GM18507 (cell line): ENCODE measurements around the gene MROH8.
"Not testable (repeated sequence)": the region's sequence is repeated elsewhere in the genome, so short reads cannot be mapped to it uniquely, and the experiment has no call there.

Source experiments
- DNase-seq: peaks from one replicate; pipeline ENCODE4 v3.0.0; 2011; ENCODE audit warnings: low read depth; ENCODE audit not compliant: insufficient read length; ENCODE audit errors: extremely low spot score
- FAIRE-seq: peaks from 2 replicates; lab custom pipeline; 2011; peaks lifted over from hg19 to GRCh38; lab: Jason Lieb, UNC

The MROH8 gene

DNA sequence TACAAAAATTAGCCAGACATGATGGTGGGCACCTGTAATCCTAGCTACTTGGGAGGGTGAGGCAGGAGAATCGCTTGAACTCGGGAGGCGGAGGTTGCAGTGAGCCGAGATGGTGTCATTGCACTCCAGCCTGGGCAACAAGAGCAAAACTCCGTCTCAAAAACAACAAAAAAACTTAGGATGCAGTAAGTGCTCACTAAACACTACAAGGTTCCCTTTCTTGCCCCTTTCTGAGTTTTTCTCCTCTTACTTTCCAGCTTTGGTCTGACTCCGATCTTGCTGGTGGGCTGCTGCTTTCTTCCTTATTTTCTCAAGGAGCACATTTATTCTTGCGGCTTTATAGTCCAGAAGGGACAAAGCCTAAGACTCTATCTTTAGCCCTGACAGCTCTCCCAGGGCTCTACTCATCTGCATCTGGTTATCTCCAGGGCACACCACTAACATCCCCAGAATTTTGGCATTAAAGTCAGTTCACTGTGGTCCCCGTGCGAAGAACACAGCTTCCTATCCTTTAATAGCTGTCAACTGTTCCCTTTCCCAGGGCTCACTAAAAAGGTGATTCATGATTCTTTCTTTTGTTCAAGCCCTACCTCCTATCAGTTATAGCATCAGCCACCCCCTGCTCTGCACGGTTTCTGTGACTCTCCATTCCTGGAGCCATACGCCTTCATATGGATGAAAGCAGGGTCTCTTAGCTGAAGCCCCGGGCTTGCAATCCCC, 17.4 kb downstream of the MROH8 start:
- no peak for DNase-seq
- FAIRE-seq = no peak

DNA sequence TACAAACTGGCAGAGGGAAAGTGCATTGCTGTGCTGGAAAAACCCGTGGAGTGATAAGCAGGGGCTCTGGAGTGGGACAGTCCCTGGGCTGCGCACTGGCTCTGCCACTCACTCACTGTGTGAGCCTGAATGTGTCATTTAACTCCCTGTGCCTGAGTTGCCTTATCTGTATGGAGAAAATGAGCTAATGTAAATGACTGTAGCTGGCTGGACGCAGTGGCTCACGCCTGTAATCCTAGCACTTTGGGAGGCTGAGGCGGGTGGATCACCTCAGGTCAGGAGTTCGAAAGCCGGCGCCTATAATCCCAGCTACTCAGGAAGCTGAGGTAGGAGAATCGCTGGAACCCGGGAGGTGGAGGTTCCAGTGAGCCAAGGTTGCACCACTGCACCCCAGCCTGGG, 18.7 kb downstream of the MROH8 start:
- FAIRE-seq (no peak), DNase-seq (no peak)

DNA sequence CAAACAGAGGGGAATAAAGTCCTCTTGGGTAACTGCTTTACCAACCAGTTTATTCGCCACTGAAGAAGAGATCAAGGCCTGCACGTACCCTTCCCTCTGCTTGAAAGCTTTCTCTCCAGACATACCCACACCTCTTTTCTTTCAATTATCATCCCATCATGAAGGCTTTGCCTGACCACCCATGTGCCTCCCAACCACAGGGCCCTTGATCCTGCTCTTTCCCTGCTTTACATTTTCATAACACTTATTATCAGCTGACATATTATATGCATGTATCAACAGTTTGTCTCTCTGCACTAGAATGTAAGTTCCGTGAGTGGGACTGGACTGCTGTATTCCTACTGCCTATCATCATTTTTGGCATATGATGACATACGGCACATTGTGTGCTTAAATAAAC, 21.1 kb downstream of the MROH8 start:
- FAIRE-seq = no peak
- DNase-seq = no peak

DNA sequence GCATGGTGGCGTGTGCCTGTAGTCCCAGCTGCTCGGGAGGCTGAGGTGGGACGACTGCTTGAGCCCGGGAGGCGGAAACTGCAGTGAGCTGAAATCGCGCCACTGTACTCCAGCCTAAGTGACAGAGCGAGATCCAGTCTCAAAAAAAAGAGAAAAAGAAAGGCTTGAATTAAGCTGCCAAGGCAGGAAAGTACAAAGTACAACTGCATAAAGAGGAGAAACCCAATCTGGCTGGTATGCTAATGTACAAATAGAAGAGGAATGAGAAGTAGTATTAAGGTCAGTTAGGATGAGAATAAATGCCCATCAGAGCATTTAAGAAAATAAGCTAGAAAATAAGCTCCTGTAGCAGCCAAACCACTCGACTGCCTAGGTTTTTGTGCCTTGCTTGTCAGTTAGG, 23.4 kb downstream of the MROH8 start:
- DNase-seq (no peak), FAIRE-seq (no peak)

DNA sequence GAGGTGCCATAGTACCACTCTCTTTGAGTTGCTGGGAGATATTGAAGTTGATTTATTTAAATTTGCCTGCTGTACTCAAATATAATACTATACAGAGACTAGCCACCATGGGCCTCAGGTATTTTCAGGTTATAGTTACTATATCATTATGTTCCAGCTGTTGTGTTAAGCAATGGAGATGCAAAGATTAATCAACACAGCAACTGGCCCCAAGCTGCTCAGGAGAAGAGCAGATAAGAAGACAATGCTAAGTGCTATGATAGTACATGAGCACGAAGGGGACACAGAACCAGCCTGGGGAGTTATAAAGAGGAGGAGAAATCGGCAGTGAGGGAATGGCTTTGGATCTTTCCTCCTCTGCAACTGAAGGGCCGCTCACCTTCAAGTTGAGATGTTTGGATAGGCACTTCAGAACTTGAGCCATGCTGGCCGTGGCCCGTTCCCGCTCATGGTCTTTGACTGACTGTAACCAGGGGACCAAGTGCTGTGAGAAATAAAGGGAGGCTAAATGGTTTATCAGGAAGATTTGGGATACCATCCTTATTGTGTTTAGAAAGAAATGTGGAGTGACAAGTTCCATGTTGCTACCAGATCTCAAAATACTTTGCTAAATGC, 24.6 kb downstream of the MROH8 start:
- FAIRE-seq (no peak), DNase-seq (no peak)

DNA sequence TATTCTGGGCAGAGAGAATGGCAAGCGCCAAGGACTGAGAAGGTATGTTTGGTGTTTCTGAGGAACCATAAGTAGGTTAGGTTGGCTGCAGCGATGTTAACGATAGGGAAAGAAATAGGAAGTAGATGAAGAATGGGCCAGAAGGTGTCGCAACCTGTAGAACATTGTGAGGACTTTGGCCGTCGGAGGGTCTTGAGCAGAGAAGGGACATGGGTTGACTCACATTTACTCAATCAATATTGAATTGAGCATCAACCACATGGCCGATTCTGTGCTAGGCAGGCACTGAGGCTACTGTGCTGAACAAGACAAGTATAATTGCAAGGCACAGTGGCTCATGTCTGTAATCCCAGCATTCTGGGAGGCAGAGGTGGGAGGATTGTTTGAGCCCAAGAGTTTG, 27.1 kb downstream of the MROH8 start:
- FAIRE-seq = no peak
- no peak for DNase-seq

DNA sequence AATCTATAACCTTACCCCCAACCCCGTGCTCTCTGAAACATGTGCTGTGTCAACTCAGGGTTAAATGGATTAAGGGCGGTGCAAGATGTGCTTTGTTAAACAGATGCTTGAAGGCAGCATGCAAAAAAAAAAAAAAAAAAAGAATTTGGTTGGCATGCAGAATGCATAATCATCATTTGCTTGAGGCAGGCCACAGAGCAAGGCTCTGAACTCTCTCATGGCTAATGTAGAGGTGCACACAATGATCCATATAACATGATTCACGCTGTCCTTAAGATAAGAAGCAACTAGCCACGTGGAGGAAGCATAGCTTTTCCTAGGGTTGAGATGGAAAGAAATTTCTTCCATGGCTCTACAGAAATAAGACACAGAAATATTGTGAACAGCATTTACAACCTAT, 27.8 kb downstream of the MROH8 start:
- no peak for FAIRE-seq

DNA sequence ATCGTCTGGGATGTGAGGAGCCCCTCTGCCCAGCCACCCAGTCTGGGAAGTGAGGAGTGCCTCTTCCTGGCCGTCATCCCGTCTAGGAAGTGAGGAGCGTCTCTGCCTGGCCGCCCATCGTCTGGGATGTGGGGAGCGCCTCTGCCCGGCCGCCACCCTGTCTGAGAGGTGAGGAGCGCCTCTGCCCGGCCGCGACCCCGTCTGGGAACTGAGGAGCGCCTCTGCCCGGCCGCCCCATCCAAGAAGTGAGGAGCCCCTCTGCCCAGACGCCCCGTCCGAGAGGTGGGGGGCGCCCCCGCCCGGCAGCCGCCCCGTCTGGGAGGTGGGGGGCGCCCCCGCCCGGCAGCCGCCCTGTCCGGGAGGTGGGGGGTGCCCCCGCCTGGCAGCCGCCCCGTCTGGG, 28.5 kb downstream of the MROH8 start:
- not testable (repeated sequence) for FAIRE-seq, DNase-seq

More for the DNA sequence above, 27.8 kb downstream of the MROH8 start:
- no peak for DNase-seq

DNA sequence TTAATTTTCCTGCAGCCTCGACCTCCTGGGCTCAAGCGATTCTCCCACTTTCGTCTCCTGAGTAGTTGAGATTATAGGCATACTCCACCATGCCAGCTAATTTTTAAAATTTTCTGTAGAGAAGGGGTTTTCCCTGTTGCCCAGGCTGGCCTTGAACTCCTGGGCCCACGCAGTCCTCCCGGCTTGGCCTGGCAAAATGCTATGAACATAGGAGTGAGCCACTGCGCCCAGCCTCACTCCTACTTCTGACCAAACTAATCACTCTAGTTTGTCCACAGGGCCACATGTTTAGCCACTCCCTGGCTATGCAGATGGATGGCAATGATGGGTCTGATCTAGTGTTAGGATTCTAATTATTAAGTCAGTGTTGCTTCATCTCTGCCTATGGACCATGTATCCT, 32.1 kb downstream of the MROH8 start:
- DNase-seq = no peak
- FAIRE-seq = no peak

DNA sequence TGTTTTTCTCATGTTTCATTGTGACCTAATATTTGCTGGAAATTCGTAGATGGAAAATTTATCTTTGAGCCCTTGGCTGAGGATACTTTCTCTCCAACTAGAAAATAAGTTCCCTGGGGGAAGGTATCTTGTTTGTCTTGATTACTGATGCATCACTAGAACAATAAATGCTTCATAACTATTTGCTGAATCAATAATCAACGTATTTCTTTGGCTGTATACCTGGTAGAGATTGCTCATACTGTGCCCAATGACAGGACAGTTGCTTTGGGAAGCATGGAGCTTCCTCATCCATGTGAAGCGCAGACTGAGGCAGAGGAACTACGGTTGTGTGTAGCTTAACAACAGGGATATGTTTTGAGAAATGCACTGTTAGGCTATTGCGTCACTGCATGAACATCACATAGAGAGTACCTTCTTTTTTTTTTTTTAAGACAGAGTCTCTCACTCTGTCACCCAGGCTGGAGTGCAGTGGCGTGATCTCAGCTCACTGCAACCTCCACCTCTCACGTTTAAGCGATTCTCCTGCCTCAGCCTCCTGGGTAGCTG, 34.4 kb downstream of the MROH8 start:
- DNase-seq (no peak), FAIRE-seq (no peak)

DNA sequence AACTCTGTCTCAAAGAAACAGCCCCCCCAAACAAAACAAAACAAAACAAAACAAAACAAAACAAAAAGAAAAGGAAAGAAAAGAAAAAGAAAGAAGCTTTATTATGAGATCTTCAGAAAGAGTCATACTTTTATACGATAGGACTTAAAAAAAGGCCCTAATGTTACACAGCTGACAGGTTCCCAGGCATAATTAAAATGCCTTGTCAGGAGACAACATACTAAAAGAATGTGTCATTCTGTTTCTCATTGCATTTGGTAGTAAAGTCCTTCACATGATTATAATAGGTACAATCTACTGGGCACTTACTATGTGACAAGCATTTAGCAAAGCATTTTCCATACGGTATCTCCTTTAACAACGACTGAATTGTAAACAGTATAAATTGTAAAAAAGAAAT, 36.6 kb downstream of the MROH8 start:
- FAIRE-seq = no peak
- no peak for DNase-seq

DNA sequence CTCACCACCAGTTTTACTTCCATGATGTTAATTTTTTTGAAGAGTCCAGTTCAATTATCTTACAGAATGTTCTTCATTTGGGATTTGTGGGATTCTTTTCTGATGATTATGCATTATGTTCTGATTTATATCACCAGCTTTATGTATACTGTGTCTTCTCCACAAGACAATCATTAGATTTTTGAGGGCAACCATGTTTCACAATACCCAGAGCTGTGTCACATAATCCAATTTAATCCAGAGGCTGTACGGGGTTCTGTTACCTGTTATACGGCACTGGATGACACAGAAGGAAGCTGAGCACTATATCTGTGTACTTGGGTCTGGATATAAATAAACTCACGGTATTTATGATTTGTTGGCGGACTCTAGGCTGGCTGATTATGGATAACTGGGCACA, 41.8 kb downstream of the MROH8 start:
- FAIRE-seq = no peak
- DNase-seq = no peak

DNA sequence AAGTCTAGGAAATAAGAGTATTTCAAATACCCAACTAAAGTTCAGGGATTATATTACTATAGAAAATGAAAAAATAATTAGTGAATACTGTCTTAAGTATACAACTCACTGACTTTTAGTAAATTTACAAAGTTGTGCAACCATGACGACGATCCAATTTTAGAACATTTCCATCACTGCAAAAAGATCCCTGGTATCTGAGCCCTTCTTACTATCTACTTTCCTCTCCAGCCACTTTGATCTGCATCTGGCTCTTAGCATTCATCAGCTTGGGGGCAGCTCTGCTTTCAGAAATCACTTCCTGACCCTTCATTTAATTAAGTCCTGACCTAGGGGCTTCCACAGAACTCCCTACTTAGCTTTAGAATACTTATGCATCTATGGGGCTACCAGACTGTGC, 45.4 kb downstream of the MROH8 start:
- FAIRE-seq = no peak

DNA sequence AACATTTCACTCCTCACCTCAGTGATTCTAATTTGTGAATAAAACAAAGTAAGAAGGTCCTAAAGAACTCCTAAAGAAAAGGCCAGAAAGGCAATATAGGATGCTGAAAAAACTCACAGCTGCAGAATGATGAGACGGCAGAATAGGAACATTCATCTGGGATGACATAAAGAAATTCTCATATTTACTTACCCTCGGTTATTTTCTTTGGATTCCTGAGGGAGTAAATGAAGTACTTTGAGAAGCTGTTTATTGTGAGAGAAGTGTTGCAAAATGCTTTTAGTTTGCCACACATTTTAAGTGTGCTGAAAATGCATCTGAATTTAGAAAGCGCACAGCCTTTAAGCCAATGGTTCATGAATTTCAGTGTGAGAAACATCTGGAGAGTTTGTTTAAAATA, 47.9 kb downstream of the MROH8 start:
- no peak for FAIRE-seq
- no peak for DNase-seq

More for the DNA sequence above, 45.4 kb downstream of the MROH8 start:
- no peak for DNase-seq

DNA sequence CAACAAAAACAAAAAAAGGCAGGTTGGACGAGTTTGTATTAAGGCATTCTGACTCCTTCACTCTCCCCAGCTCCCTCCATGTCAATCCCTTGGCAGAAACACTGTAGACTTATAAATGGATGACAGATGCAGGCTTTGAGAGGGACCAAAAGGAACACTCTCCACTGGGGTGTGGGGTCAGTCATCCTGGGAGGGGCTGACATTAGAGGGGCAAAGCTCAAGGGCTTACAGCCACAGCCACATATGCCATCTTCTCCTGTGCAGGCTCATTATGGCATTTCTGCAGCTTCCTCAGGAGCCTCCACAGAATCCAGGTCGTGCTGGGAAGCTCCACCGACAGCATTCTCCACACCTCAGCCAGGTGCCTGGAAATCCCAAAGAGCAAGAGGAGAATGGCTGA, 50.5 kb downstream of the MROH8 start:
- no peak for FAIRE-seq
- no peak for DNase-seq

DNA sequence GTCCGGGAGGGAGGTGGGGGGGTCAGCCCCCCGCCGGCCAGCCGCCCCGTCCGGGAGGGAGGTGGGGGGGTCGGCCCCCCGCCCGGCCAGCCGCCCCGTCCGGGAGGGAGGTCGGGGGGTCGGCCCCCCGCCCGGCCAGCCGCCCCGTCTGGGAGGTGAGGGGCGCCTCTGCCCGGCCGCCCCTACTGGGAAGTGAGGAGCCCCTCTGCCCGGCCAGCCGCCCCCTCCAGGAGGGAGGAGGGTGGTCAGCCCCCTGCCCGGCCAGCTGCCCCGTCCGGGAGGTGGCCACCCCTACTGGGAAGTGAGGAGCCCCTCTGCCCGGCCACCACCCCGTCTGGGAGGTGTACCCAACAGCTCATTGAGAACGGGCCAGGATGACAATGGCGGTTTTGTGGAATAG, 53.1 kb downstream of the MROH8 start:
- not testable (repeated sequence) for FAIRE-seq

DNA sequence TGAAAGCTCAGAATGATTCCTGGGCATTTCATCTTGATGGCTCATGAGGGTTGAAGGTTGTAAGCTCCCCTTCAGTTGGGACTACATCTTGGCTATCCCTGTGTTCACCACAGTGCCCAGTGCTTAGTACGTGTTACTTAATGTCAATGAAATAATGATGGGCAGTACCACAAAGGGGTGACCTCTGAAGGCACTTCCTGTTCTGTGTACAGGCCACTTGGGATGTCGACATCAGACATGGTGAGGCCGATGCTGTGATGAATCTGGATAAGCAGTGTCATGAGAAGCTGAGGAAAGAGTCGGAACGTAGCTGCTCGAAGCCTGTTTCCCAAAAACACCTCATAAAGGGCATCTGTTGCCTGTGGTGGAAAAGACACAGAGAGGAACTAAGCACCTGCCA, 55.9 kb downstream of the MROH8 start:
- DNase-seq (no peak), FAIRE-seq (no peak)

More for the DNA sequence above, 53.1 kb downstream of the MROH8 start:
- DNase-seq = not testable (repeated sequence)

DNA sequence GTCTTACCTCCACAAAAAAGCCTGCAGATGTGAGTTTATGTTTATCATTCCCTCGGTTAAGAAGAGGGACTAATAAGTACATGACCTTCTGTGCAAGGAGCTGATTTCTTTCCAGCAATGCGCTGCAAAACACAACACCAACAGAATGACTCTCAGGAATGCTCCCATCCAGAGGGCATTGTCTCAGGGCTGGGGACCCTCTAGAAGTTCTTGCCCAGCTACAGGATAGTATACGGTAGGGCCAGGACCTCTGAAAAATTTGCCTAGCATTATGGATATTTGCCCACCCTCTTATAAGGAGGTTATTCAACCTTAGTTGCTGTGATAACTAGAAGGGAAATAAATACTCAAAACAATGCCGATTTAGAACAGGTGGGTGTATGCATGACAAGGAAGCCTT, 58.9 kb downstream of the MROH8 start:
- FAIRE-seq (no peak), DNase-seq (no peak)

DNA sequence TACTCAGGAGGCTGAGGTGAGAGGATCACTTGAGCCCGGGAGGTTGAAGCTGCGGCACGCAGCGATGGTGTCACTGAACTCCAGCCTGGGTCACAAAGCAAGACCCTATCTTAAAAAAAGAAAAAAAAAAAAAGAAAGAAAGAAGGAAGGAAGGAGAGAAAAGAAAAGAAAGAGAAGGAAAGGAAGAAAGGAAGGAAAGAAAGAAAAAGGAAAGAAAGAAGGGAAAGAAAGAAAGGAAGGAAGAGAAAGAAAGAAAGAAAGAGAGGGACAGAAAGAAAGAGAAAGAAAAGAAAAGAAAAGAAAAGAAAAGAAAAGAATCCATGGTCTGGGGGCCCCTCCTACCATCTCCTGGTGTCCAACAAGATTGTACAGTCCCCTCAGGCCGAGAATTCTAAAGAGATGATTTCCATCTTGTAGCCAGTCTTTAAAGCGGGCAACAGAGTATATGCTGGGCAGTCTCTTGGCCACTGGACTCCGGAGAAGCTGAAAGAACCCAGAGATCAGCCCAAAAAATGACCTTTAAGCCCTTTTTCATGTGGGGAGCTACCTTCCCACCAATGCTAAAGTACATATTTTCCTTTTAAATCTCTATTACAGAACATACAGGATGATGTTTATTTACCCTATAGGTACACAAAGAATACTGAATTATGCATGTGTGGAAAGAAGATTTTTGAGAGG, 59.9 kb downstream of the MROH8 start:
- no peak for FAIRE-seq

DNA sequence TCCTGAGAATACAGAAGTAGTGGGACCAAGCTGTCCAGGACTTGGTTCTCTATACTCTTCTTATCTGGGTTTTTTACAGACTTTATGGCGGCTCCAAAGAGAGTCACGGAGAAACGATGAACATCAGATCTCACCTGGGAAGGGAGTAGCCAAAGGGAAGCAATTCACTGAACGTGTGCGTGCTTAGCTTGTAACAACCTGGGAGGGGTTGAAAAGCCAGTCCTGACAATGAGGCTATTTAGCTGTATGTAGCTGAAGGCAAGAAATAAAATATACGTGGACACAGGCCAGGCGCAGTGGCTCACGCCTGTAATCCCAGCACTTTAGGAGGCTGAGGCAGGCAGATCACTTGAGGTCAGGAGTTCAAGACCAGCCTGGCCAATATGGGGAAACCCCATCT, 65.3 kb downstream of the MROH8 start:
- DNase-seq = no peak
- no peak for FAIRE-seq

More for the DNA sequence above, 59.9 kb downstream of the MROH8 start:
- DNase-seq = no peak
